ENCODE results near the gene ADPRS.

- TF ChIP-seq CTCF (IDR thresholded peaks at IDR 0.05): no peak
- no peak for TF ChIP-seq POLR2A (IDR thresholded peaks at IDR 0.05)
These were observed 3.6 kb upstream of the ADPRS start for GRCh38 chr1:36085126-36085525.

All from lower leg skin (tissue), 3 donors.